Measurements from ENCODE around the gene NKD1. TPM values are rescaled to one million over a fixed set of nuclear protein-coding genes. Genes with fewer than 3 reads are reported as not detected.

The NKD1 gene
- total RNA-seq, 1 donor from 2014 or later = 43.2 TPM

- Mint-ChIP-seq H3K27me3 (no peaks in the 10 kb centered on the region), H3K9me3 (no peaks in the 10 kb centered on the region), H3K36me3 (peaks cover 12% of the 10 kb centered on the region), H3K27ac (no peak overlapping the region), H3K4me1 (ENCODE audit: unreplicated experiment) (peaks cover 18% of the 10 kb centered on the region), H3K4me3 (no peak overlapping the region)
- TF ChIP-seq CTCF (conservative IDR thresholded peaks at IDR 0.05) = peak; percentile 57
- DNase-seq (ENCODE audit: extremely low spot score, unreplicated experiment) = no peak
Measured at GRCh38 chr16:50593410-50594150, 45.4 kb downstream of the NKD1 start.

- Mint-ChIP-seq H3K4me3 (no peak overlapping the region), H3K36me3 (peaks cover 12% of the 10 kb centered on the region), H3K9me3 (no peaks in the 10 kb centered on the region), H3K4me1 (ENCODE audit: unreplicated experiment) (peaks cover 12% of the 10 kb centered on the region), H3K27ac (no peak overlapping the region), H3K27me3 (no peaks in the 10 kb centered on the region)
- TF ChIP-seq CTCF (conservative IDR thresholded peaks at IDR 0.05) = no peak
- DNase-seq (ENCODE audit: extremely low spot score, unreplicated experiment) = no peak
Measured at GRCh38 chr16:50594308-50595260, 46.4 kb downstream of the NKD1 start.

GRCh38 chr16:50595859-50596258, 47.7 kb downstream of the NKD1 start:
- DNase-seq (ENCODE audit: extremely low spot score, unreplicated experiment) = no peak
- H3K4me1 Mint-ChIP-seq (ENCODE audit: unreplicated experiment) = peaks cover 21% of the 10 kb centered on the region
- no peaks in the 10 kb centered on the region for H3K27me3 Mint-ChIP-seq
- H3K9me3 Mint-ChIP-seq = no peaks in the 10 kb centered on the region
- no peak overlapping the region for H3K4me3 Mint-ChIP-seq
- peaks cover 8% of the 10 kb centered on the region for H3K36me3 Mint-ChIP-seq
- no peak for TF ChIP-seq CTCF (conservative IDR thresholded peaks at IDR 0.05)
- no peak overlapping the region for H3K27ac Mint-ChIP-seq

- Mint-ChIP-seq H3K9me3 (no peaks in the 10 kb centered on the region), H3K4me3 (no peak overlapping the region), H3K36me3 (peaks cover 8% of the 10 kb centered on the region), H3K27me3 (no peaks in the 10 kb centered on the region), H3K4me1 (ENCODE audit: unreplicated experiment) (peaks cover 26% of the 10 kb centered on the region), H3K27ac (no peak overlapping the region)
- TF ChIP-seq CTCF (conservative IDR thresholded peaks at IDR 0.05) = no peak
- no peak for DNase-seq (ENCODE audit: extremely low spot score, unreplicated experiment)
Measured at GRCh38 chr16:50596762-50597450, 48.7 kb downstream of the NKD1 start.

- Mint-ChIP-seq H3K4me1 (ENCODE audit: unreplicated experiment) (peaks cover 27% of the 10 kb centered on the region), H3K4me3 (no peak overlapping the region), H3K27ac (no peak overlapping the region), H3K27me3 (no peaks in the 10 kb centered on the region), H3K9me3 (no peaks in the 10 kb centered on the region), H3K36me3 (peaks cover 8% of the 10 kb centered on the region)
- no peak for TF ChIP-seq CTCF (conservative IDR thresholded peaks at IDR 0.05)
- no peak for DNase-seq (ENCODE audit: extremely low spot score, unreplicated experiment)
Measured at GRCh38 chr16:50597563-50598255, 49.5 kb downstream of the NKD1 start.

Measured in type B pancreatic cell (in vitro differentiated cells).